Uterus (tissue), 4 donors: ENCODE results near the gene GNG4. TPM values are rescaled to one million over a fixed set of nuclear protein-coding genes. Genes with fewer than 3 reads are reported as not detected.

ENCODE experiments used
- DNase-seq, 2 donors: peaks; one replicate each; pipeline ENCODE4 v3.0.0-alpha.2; 2019 to 2020
- H3K27ac ChIP-seq, 2 donors: fragments of 200-600 bp; sonication (generic); 1 replicate in 1 of 2; 2 replicates in 1 of 2; pipeline ENCODE4 v1.5.1; 2016 to 2018
- H3K27me3 ChIP-seq, 2 donors: fragments of 200-600 bp; sonication (generic); one replicate each; pipeline ENCODE4 v1.5.1; 2018 to 2019; ENCODE audit warnings: control low read depth in 1 of 2
- H3K36me3 ChIP-seq, 2 donors: fragments of 200-600 bp; sonication (generic); one replicate each; pipeline ENCODE4 v1.5.1; 2019; ENCODE audit warnings: control low read depth in 1 of 2
- H3K4me1 ChIP-seq, 2 donors: fragments of 200-600 bp; sonication (generic); one replicate each; pipeline ENCODE4 v1.5.1; 2018 to 2019; ENCODE audit warnings: control low read depth in 1 of 2
- H3K4me3 ChIP-seq, 2 donors: fragments of 200-600 bp; sonication (generic); 1 replicate in 1 of 2; 2 replicates in 1 of 2; pipeline ENCODE4 v1.5.1; 2018 to 2019; ENCODE audit warnings: mild to moderate bottlenecking in 1 of 2
- H3K9me3 ChIP-seq, 2 donors: fragments of 200-600 bp; sonication (generic); one replicate each; pipeline ENCODE4 v1.5.1; 2019; ENCODE audit warnings: control low read depth in 1 of 2
- POLR2A ChIP-seq, 2 donors: fragments of 450-650 bp; IDR thresholded peaks; one replicate each; pipeline ENCODE4 v1.6.1; 2016; ENCODE audit warnings: antibody characterized with exemption in 2 of 2, mild to moderate bottlenecking in 1 of 2, moderate library complexity in 1 of 2
- intact Hi-C: fragments of 100-400 bp; cut with DNase I; formaldehyde crosslinking; loops from one replicate; pipeline ENCODE4 v1.15.1; 2023; ENCODE audit warnings: low total_unique reads
- total RNA-seq, 4 donors: library from RNA; depleted of rRNA in 3 of 4; stranded (reverse); fragments of >200 nt in 3 of 4; gene quantifications; one replicate each; pipeline versions ENCODE4 v1.1.0 to v1.2.4, GENCODE V29; 2014 to 2023
- TF ChIP-seq, protein P1 (sequence below), 4 experiments: fragments of 200-600 bp in 2 of 4; fragments of 450-650 bp in 2 of 4; sonication (generic) in 2 of 4; IDR thresholded peaks; one replicate each; pipeline ENCODE4 v1.5.1; 2016 to 2019; ENCODE audit warnings: antibody characterized with exemption in 4 of 4, mild to moderate bottlenecking in 2 of 4, moderate library complexity in 1 of 4
- donor health status: DM: yes; HTN: yes; CAD: no.

Gene GNG4
- total RNA-seq, 4 donors from 2014 or later: 0.51 to 8.2 (median 2.3) TPM

DNA sequence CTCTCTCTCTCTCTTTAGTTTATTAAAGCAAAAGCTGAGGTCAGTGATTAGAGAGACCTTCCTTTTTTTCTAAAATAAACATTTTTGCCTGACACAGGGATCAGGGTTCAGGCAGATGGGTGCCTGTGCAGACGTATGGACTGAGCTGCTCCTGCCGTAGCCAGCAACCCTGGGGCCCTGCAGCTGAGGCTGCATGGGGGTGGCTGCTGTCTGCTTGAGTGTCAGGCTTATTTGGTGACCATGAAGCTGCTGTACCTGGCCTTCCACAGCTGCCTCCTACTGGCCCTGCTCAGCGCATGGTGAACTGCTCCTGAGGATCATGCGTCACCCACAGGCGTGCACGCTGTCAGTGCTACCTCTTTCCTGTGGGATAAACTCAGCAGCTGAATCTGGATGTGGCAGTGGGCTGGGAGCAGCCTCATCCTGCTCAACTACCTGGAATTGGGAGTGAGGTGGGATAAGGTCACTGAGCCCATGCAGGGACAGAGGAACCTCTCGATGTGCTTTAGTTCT is 35.1 kb downstream of the GNG4 start:
- intact Hi-C loops: no loop called here
- DNase-seq: no peak
- no peak for TF ChIP-seq POLR2A (IDR thresholded peaks at IDR 0.05)
- TF ChIP-seq, protein P1, sequence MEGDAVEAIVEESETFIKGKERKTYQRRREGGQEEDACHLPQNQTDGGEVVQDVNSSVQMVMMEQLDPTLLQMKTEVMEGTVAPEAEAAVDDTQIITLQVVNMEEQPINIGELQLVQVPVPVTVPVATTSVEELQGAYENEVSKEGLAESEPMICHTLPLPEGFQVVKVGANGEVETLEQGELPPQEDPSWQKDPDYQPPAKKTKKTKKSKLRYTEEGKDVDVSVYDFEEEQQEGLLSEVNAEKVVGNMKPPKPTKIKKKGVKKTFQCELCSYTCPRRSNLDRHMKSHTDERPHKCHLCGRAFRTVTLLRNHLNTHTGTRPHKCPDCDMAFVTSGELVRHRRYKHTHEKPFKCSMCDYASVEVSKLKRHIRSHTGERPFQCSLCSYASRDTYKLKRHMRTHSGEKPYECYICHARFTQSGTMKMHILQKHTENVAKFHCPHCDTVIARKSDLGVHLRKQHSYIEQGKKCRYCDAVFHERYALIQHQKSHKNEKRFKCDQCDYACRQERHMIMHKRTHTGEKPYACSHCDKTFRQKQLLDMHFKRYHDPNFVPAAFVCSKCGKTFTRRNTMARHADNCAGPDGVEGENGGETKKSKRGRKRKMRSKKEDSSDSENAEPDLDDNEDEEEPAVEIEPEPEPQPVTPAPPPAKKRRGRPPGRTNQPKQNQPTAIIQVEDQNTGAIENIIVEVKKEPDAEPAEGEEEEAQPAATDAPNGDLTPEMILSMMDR (IDR thresholded peaks at IDR 0.05): no peak
- Histone ChIP-seq H3K4me3 (no peak overlapping the region), H3K27ac (no peak overlapping the region), H3K9me3 (no peaks in the 10 kb centered on the region), H3K36me3 (no peaks in the 10 kb centered on the region), H3K27me3 (no peaks in the 10 kb centered on the region), H3K4me1 (no peaks in the 10 kb centered on the region)

DNA sequence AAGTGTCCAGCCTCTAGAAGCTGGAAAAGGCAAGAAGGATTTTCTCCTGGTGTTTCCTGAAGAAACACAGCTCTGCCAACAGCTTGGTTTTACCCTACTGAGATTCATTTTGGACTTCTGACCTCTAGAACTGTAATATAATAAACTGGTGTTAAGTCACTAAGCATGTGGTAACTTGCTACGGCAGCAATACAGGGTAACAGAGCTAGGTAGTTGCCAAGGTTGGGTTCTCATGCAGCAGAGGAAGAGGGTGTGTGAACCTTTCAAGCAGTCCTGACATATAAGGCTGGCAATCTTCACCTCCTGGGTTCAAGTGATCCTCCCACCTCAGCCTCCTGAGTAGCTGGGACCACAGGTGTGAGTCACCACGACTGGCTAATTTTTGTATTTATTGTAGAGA is 36.0 kb downstream of the GNG4 start:
- Histone ChIP-seq H3K27ac (no peak overlapping the region), H3K4me1 (no peaks in the 10 kb centered on the region), H3K27me3 (no peaks in the 10 kb centered on the region), H3K9me3 (no peaks in the 10 kb centered on the region), H3K4me3 (no peak overlapping the region), H3K36me3 (no peaks in the 10 kb centered on the region)
- DNase-seq: no peak
- intact Hi-C loops: no loop called here
- no peak for TF ChIP-seq POLR2A (IDR thresholded peaks at IDR 0.05)
- TF ChIP-seq, protein P1 (IDR thresholded peaks at IDR 0.05): no peak

DNA sequence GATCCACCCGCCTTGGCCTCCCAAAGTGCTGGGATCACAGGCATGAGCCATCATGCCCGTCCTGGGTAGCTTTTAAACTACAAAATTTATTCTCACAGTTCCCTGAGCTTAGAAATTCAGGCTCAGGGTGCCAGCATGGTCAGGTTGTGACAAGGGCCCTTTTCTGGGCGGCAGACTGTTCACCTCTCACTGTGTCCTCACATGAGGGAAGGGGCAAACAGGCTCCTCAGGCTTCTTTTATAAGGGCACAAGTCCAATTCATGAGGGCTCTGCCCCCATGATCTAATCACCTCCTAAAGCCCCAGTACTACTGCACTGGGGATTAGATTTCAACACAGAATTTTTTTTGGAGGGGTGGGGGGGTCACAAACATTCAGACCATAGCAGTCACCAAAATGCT is 36.8 kb downstream of the GNG4 start:
- Histone ChIP-seq H3K4me3 (no peak overlapping the region), H3K9me3 (no peaks in the 10 kb centered on the region), H3K27ac (no peak overlapping the region), H3K27me3 (no peaks in the 10 kb centered on the region), H3K4me1 (no peaks in the 10 kb centered on the region), H3K36me3 (no peaks in the 10 kb centered on the region)
- TF ChIP-seq, protein P1 (IDR thresholded peaks at IDR 0.05): no peak
- no peak for TF ChIP-seq POLR2A (IDR thresholded peaks at IDR 0.05)
- intact Hi-C loops: no loop called here
- no peak for DNase-seq

DNA sequence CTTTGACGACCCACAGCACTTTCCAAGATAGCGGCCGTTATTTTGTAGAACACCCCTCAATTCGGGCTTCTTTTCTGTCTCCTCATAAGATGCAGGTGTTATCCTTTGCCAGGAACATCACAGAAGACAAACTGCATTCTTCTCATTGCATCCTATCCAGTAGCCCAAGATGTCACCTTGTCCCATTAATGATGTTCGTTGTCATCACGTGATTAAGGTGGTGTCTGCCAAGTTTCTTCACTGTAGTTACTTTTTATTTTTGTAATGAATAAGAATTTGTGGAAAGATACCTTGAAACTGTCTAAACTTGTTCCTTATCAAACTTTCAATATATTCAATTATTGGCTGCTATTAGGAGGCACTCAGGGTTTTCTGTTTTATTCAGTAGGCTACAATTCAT is 39.4 kb downstream of the GNG4 start:
- no peak overlapping the region for H3K4me3 ChIP-seq
- no peak for DNase-seq
- TF ChIP-seq POLR2A (IDR thresholded peaks at IDR 0.05): no peak
- TF ChIP-seq, protein P1 (IDR thresholded peaks at IDR 0.05): no peak
- H3K36me3 ChIP-seq: no peaks in the 10 kb centered on the region
- no peaks in the 10 kb centered on the region for H3K4me1 ChIP-seq
- no peaks in the 10 kb centered on the region for H3K9me3 ChIP-seq
- H3K27me3 ChIP-seq: no peaks in the 10 kb centered on the region
- intact Hi-C loops: no loop called here
- no peak overlapping the region for H3K27ac ChIP-seq

DNA sequence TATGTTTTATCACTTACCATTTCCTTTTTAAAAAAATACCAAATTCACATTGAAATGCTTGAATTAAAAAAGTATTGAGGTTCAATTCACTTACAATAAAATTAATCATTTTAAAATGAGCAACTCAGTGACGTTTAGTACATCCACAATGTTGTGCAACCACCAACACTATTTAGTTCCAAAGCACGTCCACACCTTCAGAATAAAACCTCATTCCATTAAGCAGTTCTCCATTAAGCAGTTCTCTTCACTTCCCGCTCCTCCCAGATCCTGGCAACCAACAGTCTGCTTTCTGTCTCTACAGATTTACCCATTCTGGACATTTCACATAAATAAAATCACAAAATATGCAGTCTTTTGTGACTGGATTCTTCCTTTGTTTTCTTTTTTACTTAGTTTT is 41.3 kb downstream of the GNG4 start:
- Histone ChIP-seq H3K36me3 (no peaks in the 10 kb centered on the region), H3K9me3 (no peaks in the 10 kb centered on the region), H3K27ac (no peak overlapping the region), H3K4me3 (no peak overlapping the region), H3K4me1 (no peaks in the 10 kb centered on the region), H3K27me3 (no peaks in the 10 kb centered on the region)
- no peak for TF ChIP-seq POLR2A (IDR thresholded peaks at IDR 0.05)
- TF ChIP-seq, protein P1 (IDR thresholded peaks at IDR 0.05): no peak
- DNase-seq: no peak
- intact Hi-C loops: no loop called here
